Esophagus squamous epithelium (tissue), 4 donors: Measurements from ENCODE around the gene CTSD.

Experiments
- POLR2A ChIP-seq, 4 donors: fragments of 450-650 bp; IDR thresholded peaks; one replicate each; pipeline ENCODE4 v1.6.1; 2017; ENCODE audit warnings: antibody characterized with exemption in 4 of 4, mild to moderate bottlenecking in 4 of 4, moderate library complexity in 3 of 4
- TF ChIP-seq, protein P1 (sequence below), 6 experiments: fragments of 450-650 bp in 4 of 6; fragments of 200-600 bp in 2 of 6; sonication (generic) in 2 of 6; IDR thresholded peaks; one replicate each; pipeline ENCODE4 v1.5.1; 2016 to 2019; ENCODE audit warnings: antibody characterized with exemption in 6 of 6, mild to moderate bottlenecking in 4 of 6, moderate library complexity in 4 of 6

DNA sequence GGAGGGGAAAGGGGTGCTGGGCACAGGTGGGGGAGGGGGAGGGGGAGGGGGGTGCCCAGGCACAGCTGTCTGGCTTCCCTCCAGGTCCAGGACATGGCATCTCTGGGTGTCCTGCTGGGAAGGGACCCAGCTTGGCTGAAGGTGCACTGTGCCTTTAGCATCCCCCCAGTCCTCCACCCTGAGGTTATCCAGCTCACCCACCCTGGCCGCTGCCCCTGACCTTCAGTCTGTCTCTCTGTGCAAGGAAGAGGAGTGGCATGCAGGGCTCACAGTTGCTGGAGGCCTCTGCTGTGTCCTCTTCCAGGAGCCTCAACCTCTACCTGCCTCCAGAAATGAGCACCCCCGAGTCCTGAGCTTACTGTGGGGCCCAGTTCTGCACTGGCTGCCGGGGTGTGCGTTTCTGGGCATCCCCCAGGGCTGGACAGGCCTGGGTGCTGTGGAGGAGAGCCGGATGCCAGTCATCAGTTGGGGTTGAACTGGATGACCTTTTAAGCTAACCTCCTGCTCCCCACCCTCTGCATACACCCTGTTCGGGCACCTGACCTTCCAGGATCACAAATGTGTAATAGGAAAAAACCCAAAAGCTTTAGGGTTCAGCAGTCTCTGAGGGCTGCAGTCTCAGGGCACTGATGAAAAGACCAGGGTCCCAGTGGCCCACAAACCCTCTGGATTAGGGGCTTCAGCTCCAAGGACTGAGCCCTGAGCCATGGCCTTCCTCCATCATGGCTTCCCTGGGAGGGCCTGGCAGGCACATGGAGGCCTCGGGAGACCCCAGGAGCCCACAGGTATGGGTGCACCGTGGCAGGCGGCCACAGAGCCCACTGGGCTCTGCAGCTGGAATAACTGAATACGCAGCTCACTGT is 9.6 kb upstream of the CTSD start:
- TF ChIP-seq, protein P1, sequence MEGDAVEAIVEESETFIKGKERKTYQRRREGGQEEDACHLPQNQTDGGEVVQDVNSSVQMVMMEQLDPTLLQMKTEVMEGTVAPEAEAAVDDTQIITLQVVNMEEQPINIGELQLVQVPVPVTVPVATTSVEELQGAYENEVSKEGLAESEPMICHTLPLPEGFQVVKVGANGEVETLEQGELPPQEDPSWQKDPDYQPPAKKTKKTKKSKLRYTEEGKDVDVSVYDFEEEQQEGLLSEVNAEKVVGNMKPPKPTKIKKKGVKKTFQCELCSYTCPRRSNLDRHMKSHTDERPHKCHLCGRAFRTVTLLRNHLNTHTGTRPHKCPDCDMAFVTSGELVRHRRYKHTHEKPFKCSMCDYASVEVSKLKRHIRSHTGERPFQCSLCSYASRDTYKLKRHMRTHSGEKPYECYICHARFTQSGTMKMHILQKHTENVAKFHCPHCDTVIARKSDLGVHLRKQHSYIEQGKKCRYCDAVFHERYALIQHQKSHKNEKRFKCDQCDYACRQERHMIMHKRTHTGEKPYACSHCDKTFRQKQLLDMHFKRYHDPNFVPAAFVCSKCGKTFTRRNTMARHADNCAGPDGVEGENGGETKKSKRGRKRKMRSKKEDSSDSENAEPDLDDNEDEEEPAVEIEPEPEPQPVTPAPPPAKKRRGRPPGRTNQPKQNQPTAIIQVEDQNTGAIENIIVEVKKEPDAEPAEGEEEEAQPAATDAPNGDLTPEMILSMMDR (IDR thresholded peaks at IDR 0.05): no peak
- no peak for TF ChIP-seq POLR2A (IDR thresholded peaks at IDR 0.05)
